ENCODE results near the gene VPS25. TPM values are rescaled to one million over a fixed set of nuclear protein-coding genes. Genes with fewer than 3 reads are reported as not detected.

The VPS25 gene
- total RNA-seq, 1 experiment from 2014 or later, result 37.7 TPM

DNA sequence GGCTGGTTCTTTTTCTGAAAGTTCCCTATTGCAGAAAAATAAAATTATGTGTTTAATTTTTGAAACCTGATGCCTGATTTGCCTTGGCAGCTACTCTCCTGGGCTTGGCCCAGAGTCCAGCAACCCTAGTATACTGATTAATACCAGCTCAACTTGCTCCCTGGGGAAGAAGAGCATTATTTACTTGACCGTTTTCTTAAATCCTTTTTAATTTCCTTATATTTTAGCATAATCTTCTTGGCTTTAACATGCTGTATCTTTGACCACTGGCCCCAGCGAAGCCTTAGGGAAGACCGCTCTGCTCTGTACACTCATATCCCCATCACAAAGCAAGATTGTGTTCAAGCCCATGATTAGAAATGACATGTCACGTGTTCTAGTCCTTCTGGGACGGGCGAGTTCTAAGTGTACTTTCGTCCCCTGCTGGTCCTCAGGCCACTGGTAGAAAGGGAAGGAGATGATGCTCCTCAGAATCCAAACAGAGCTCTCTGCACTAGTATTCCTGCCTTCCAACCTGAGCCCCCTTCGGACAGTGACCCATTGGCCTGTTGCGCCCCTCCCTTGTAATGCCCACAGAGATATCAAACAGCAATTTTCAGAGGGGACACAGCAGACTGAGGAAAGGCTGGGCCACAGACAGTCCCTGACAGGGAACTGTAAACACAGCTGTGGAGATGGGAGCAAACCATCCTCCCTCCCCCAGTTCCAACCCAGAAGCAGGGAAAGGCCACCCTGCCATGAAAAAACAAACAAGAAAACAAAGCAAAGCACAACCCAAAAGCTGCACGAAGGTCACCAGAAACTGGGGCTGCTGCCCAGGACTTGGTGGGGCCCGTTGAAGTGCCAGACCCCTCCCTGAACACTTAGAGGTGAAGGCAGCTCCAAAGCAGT, 24.1 kb upstream of the VPS25 start:
- CTCF ChIA-PET, result no interaction called here
- no peak for DNase-seq (ENCODE audit: low read depth, low spot score)
- Histone ChIP-seq H3K4me3 (ENCODE audit: low read depth in 2 of 2, low read length in 2 of 2) (no peak overlapping the region), H3K36me3 (ENCODE audit: control insufficient read depth, insufficient read depth, low read length) (no peaks in the 10 kb centered on the region), H3K4me1 (ENCODE audit: control insufficient read depth, insufficient read depth, low read length) (no peaks in the 10 kb centered on the region), H3K27ac (ENCODE audit: low read length) (no peak overlapping the region), H3K27me3 (ENCODE audit: control insufficient read depth, insufficient read depth, low read length) (no peaks in the 10 kb centered on the region), H3K9me3 (ENCODE audit: control insufficient read depth, insufficient read depth, low read depth, low read length) (no peaks in the 10 kb centered on the region)
- in situ Hi-C loops (cut with HindIII; ENCODE audit: low pct_unique_long_range_greater_than_20kb, low sequenced_read_pairs), result no loop called here
- intact Hi-C loops (cut with micrococcal nuclease; ENCODE audit: unreplicated experiment), result no loop called here
- no TSS peak for BruUV-seq (replicated peaks)
- POLR2A ChIA-PET, result interaction anchor here (0.6 kb wide), 1 partner anchor 89 kb away, joined by 3 read pairs; no protein-coding TSS in a partner anchor
- no peak for ATAC-seq
- TF ChIP-seq SIN3A (IDR thresholded peaks at IDR 0.05; ENCODE audit: borderline replicate concordance, insufficient read depth, low read depth, low read length), result no peak
- TF ChIP-seq, protein P1, sequence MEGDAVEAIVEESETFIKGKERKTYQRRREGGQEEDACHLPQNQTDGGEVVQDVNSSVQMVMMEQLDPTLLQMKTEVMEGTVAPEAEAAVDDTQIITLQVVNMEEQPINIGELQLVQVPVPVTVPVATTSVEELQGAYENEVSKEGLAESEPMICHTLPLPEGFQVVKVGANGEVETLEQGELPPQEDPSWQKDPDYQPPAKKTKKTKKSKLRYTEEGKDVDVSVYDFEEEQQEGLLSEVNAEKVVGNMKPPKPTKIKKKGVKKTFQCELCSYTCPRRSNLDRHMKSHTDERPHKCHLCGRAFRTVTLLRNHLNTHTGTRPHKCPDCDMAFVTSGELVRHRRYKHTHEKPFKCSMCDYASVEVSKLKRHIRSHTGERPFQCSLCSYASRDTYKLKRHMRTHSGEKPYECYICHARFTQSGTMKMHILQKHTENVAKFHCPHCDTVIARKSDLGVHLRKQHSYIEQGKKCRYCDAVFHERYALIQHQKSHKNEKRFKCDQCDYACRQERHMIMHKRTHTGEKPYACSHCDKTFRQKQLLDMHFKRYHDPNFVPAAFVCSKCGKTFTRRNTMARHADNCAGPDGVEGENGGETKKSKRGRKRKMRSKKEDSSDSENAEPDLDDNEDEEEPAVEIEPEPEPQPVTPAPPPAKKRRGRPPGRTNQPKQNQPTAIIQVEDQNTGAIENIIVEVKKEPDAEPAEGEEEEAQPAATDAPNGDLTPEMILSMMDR (IDR thresholded peaks at IDR 0.05), result no peak
- TF ChIP-seq, protein P2, sequence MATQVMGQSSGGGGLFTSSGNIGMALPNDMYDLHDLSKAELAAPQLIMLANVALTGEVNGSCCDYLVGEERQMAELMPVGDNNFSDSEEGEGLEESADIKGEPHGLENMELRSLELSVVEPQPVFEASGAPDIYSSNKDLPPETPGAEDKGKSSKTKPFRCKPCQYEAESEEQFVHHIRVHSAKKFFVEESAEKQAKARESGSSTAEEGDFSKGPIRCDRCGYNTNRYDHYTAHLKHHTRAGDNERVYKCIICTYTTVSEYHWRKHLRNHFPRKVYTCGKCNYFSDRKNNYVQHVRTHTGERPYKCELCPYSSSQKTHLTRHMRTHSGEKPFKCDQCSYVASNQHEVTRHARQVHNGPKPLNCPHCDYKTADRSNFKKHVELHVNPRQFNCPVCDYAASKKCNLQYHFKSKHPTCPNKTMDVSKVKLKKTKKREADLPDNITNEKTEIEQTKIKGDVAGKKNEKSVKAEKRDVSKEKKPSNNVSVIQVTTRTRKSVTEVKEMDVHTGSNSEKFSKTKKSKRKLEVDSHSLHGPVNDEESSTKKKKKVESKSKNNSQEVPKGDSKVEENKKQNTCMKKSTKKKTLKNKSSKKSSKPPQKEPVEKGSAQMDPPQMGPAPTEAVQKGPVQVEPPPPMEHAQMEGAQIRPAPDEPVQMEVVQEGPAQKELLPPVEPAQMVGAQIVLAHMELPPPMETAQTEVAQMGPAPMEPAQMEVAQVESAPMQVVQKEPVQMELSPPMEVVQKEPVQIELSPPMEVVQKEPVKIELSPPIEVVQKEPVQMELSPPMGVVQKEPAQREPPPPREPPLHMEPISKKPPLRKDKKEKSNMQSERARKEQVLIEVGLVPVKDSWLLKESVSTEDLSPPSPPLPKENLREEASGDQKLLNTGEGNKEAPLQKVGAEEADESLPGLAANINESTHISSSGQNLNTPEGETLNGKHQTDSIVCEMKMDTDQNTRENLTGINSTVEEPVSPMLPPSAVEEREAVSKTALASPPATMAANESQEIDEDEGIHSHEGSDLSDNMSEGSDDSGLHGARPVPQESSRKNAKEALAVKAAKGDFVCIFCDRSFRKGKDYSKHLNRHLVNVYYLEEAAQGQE (IDR thresholded peaks at IDR 0.05; ENCODE audit: insufficient read depth in 1 of 2, low read depth in 2 of 2, low read length in 1 of 2), result no peak
- TF ChIP-seq TCF7L2 (IDR thresholded peaks at IDR 0.05; ENCODE audit: low read depth, low read length), result no peak
- no peak for TF ChIP-seq POLR2AphosphoS5 (IDR thresholded peaks at IDR 0.05; ENCODE audit: low read depth, low read length)

DNA sequence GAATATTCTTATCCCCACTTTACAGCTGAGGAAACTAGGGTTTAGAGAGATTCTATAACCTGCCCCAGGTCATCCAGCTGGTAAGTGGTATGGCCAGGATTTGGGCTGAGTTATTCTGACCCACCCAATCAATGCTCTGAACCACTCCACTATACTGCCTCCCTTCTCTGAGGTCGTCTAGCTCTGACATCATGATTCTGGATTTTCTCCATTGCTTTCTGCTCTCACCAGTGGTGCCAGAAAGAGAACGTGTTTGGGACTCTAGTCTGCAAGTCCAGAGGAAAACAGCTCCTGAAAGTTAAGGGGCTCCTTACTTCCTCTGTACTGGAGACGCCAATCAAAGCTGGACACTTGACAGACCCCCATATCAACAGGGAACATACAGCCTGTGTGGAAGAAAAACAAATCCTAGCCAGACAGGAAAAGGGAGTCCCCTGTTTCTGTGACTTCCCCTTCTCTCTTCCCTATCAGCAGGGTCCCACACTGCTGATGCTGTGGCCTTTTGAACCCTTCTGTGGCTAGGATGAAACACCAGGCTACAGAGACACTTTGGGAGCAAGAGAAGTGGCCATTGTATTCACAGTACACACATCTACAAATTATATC, 22.4 kb upstream of the VPS25 start:
- no peaks in the 10 kb centered on the region for H3K36me3 ChIP-seq (ENCODE audit: control insufficient read depth, insufficient read depth, low read length)

More for the DNA sequence above, 22.4 kb upstream of the VPS25 start:
- H3K27ac ChIP-seq (ENCODE audit: low read length), result no peak overlapping the region
- BruUV-seq (replicated peaks), result no TSS peak
- POLR2A ChIA-PET, result interaction anchor here (0.7 to 0.8 kb wide), 2 partner anchors 9 to 1348 kb away, joined by 5 to 6 read pairs; no protein-coding TSS in a partner anchor
- H3K27me3 ChIP-seq (ENCODE audit: control insufficient read depth, insufficient read depth, low read length), result no peaks in the 10 kb centered on the region
- in situ Hi-C loops (cut with HindIII; ENCODE audit: low pct_unique_long_range_greater_than_20kb, low sequenced_read_pairs) (no loop called here), intact Hi-C loops (cut with micrococcal nuclease; ENCODE audit: unreplicated experiment) (no loop called here)
- TF ChIP-seq, protein P2 (IDR thresholded peaks at IDR 0.05; ENCODE audit: insufficient read depth in 1 of 2, low read depth in 2 of 2, low read length in 1 of 2), result no peak
- no peak for TF ChIP-seq TCF7L2 (IDR thresholded peaks at IDR 0.05; ENCODE audit: low read depth, low read length)
- no peak for TF ChIP-seq POLR2AphosphoS5 (IDR thresholded peaks at IDR 0.05; ENCODE audit: low read depth, low read length)
- no peak for TF ChIP-seq SIN3A (IDR thresholded peaks at IDR 0.05; ENCODE audit: borderline replicate concordance, insufficient read depth, low read depth, low read length)
- TF ChIP-seq, protein P1 (IDR thresholded peaks at IDR 0.05), result no peak
- no peak overlapping the region for H3K4me3 ChIP-seq (ENCODE audit: low read depth in 2 of 2, low read length in 2 of 2)
- DNase-seq (ENCODE audit: low read depth, low spot score), result no peak
- no peak for ATAC-seq
- CTCF ChIA-PET, result no interaction called here
- H3K4me1 ChIP-seq (ENCODE audit: control insufficient read depth, insufficient read depth, low read length), result no peaks in the 10 kb centered on the region
- H3K9me3 ChIP-seq (ENCODE audit: control insufficient read depth, insufficient read depth, low read depth, low read length), result no peaks in the 10 kb centered on the region

Data from Panc1 (cell line).